Measurements from ENCODE around the gene CEND1. TPM values are rescaled to one million over a fixed set of nuclear protein-coding genes. Genes with fewer than 3 reads are reported as not detected.
A peak's percentile ranks its signal among the peaks of the same experiment; 100 is the strongest.

CEND1 gene
- 1 to 10 TPM in 1 of 2 experiments, under 1 TPM in 1; 0.68 to 1.1 TPM for total RNA-seq

DNA sequence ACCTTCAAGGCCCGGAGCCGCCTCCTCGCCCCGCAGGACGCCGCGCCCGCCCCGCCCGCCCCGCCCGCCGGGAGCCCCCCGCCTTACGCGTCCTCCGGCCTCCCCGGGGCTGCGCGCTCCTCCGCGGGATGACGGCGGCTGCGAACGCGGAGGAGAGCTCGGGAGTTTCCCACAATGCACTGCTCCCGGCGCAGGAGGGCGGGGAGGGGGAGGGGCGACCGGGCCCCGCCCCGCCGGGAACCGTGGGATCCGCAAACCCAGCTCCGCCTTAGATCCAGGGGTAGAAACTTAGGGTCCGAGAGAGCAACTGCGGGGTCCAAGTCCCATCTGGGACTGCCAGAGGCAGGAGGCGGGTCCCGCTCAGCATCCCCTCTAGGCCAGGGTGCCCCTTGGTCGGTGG is at the start of gene CEND1:
Gene CEND1, minus strand, starts transcription at position 148 of the 400 bp plus-strand sequence. CDS start 1,514 bp downstream, outside the sequence.
- no peak within 1 kb of the TSS for H3K27ac Mint-ChIP-seq
- ChIA-PET POLR2A (interaction anchor here (0.9 to 1.4 kb wide), 5 partner anchors 12 to 41 kb away, joined by 3 to 5 read pairs (median 4); partner anchors contain the start of gene GATD1), CTCF (no interaction called here)
- H3K27me3 Mint-ChIP-seq: no peaks in the 10 kb centered on the region
- H3K36me3 Mint-ChIP-seq: peaks cover 15% of the 10 kb centered on the region
- peak within 1 kb of the TSS; percentile 46 for H3K4me3 Mint-ChIP-seq
- H3K4me1 Mint-ChIP-seq (ENCODE audit: low read depth): peaks cover 2% of the 10 kb centered on the region
- DNase-seq: peak; percentile 67
- intact Hi-C loops (cut with micrococcal nuclease): loop anchor here (10.0 kb wide), 1 partner anchor 375 kb away; the partner anchor contains the start of gene SIGIRR
- no peaks in the 10 kb centered on the region for H3K9me3 Mint-ChIP-seq

DNA sequence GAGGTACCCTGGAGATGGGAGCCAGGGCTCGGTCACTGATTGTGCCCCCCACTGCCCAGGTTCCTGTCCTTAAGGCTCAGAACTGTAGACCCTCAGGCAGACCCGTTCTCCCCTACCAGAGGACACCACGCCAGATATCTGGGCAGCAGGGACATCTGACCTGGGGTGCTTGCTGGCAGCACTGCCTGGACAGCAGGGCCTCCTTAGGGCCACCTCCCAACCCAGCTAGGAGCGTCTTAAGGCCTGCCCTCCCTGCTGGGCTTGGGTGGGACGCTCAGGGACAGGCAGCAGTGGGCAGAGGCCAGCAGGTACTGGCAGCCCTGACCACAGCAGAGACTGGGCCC is 49.4 kb upstream of the CEND1 start:
- Mint-ChIP-seq H3K4me3 (no peak overlapping the region), H3K27me3 (peaks cover 4% of the 10 kb centered on the region), H3K4me1 (ENCODE audit: low read depth) (peaks cover 24% of the 10 kb centered on the region), H3K9me3 (no peaks in the 10 kb centered on the region), H3K36me3 (peaks cover 5% of the 10 kb centered on the region), H3K27ac (no peak overlapping the region)
- POLR2A ChIA-PET: no interaction called here
- intact Hi-C loops (cut with micrococcal nuclease): no loop called here
- no peak for DNase-seq
- CTCF ChIA-PET: interaction anchor here (1.4 kb wide), 1 partner anchor 9 kb away, joined by 4 read pairs; no protein-coding TSS in a partner anchor

DNA sequence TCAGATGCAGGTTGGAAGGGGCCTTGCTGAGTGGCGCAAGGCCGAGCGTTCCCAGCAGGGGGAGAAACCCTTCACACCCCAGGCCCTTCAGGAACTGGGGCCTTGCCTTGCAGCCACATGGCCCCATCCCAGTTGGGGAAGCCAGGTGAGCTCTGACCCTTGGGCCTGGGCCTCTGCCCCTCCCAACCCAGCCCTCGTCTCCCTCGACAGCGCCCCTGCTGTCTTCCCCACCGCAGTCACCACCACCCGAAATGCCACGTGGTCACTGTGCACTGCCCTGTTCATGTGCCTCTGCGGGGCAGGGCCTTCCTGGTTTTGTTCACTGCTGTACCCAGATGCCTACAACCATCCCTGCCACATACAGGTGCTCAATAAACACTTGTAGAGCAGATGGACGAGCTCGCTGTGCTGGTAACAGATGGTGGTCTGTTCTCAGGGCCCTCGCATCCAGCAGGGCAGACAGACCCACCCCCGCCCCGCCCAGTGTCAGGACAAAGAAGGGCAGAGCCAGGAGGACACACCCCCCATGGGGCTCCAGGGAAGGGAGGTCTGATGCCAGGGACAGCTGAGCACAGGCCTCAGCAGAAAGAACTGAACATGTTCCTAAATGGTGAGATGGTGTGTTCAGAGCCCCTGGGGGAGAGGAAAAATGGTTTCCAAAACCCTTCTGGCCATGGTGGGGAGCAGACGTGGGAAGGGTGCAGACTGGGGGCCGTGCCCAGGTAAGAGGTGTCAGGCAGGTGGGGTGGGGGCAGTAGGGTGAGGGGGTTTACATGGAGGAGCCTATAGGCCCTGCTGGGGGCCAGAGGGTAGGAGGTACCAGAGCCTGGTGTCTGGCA is 48.8 kb upstream of the CEND1 start:
- Mint-ChIP-seq H3K4me1 (ENCODE audit: low read depth) (peaks cover 27% of the 10 kb centered on the region), H3K36me3 (peaks cover 5% of the 10 kb centered on the region), H3K9me3 (no peaks in the 10 kb centered on the region), H3K27me3 (peaks cover under 1% of the 10 kb centered on the region), H3K27ac (no peak overlapping the region), H3K4me3 (no peak overlapping the region)
- intact Hi-C loops (cut with micrococcal nuclease): no loop called here
- DNase-seq: no peak
- POLR2A ChIA-PET: no interaction called here
- CTCF ChIA-PET: interaction anchor here (1.4 kb wide), 1 partner anchor 10 kb away, joined by 4 read pairs; no protein-coding TSS in a partner anchor

DNA sequence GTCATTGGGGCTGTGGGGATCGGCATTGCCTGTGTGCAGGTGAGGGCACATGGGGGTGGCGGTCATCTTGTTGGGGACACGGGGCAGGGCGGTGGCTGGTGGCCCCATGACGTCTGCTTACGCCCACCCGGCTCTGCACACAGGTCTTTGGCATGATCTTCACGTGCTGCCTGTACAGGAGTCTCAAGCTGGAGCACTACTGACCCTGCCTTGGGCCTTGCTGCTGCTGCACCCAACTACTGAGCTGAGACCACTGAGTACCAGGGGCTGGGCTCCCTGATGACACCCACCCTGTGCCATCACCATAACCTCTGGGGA is 48.1 kb upstream of the CEND1 start:
- Mint-ChIP-seq H3K4me1 (ENCODE audit: low read depth) (peaks cover 23% of the 10 kb centered on the region), H3K27ac (no peak overlapping the region), H3K9me3 (no peaks in the 10 kb centered on the region), H3K4me3 (no peak overlapping the region), H3K27me3 (no peaks in the 10 kb centered on the region), H3K36me3 (peaks cover 5% of the 10 kb centered on the region)
- ChIA-PET CTCF (interaction anchor here (1.4 kb wide), 1 partner anchor 10 kb away, joined by 4 read pairs; no protein-coding TSS in a partner anchor), POLR2A (no interaction called here)
- intact Hi-C loops (cut with micrococcal nuclease): no loop called here
- DNase-seq: no peak

DNA sequence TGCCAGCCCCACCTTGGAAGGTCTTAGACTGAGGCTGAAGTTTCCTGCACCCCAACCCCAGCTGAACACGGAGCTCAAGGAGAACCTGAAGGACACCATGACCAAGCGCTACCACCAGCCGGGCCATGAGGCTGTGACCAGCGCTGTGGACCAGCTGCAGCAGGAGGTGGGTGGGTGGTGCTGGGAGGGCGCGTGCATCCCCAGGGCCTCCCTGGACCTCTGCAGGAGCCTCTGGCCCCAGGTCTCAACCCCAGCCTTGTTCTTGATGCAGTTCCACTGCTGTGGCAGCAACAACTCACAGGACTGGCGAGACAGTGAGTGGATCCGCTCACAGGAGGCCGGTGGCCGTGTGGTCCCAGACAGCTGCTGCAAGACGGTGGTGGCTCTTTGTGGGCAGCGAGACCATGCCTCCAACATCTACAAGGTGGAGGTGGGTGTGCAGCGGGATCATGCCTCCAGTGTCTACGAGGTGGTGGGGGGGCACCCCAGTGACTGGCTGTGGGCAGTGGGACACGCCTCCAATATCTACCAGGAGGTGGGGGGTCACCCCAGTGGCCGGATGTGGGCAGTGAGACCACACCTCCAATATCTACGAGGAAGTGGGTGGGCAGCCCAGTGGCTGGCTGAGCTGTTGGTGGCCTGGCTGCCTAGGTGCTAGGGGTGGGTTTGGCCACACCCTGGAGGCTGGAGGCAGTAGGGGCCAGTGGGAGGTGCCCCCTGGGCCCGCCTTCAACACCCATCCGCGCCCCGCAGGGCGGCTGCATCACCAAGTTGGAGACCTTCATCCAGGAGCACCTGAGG is 47.5 kb upstream of the CEND1 start:
- CTCF ChIA-PET: no interaction called here
- H3K27ac Mint-ChIP-seq: no peak overlapping the region
- no peaks in the 10 kb centered on the region for H3K9me3 Mint-ChIP-seq
- H3K36me3 Mint-ChIP-seq: peaks cover 5% of the 10 kb centered on the region
- intact Hi-C loops (cut with micrococcal nuclease): no loop called here
- POLR2A ChIA-PET: interaction anchor here (1.5 kb wide), 1 partner anchor 11 kb away, joined by 4 read pairs; no protein-coding TSS in a partner anchor
- no peaks in the 10 kb centered on the region for H3K27me3 Mint-ChIP-seq
- no peak for DNase-seq
- H3K4me1 Mint-ChIP-seq (ENCODE audit: low read depth): peaks cover 23% of the 10 kb centered on the region
- no peak overlapping the region for H3K4me3 Mint-ChIP-seq

DNA sequence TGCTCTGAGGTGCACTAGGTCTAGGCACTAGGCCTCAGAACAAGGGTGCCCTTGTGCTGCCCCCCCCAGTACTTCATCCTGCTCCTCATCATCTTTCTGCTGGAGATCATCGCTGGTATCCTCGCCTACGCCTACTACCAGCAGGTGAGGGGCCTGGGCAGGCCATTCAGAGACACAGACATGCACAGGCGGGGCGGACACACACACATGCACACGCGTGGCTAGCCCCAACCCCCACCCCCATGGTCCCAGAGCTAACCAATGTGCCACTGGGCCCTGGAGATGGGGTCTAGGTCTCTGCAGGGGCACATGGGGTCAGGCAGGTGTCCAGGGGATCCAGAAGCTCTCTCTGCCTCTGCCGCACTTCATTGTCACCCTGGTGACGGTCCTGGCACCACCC is 46.8 kb upstream of the CEND1 start:
- Mint-ChIP-seq H3K27me3 (peaks cover 5% of the 10 kb centered on the region), H3K36me3 (peaks cover 5% of the 10 kb centered on the region), H3K9me3 (no peaks in the 10 kb centered on the region), H3K27ac (no peak overlapping the region), H3K4me1 (ENCODE audit: low read depth) (peaks cover 25% of the 10 kb centered on the region), H3K4me3 (no peak overlapping the region)
- POLR2A ChIA-PET: interaction anchor here (1.5 kb wide), 1 partner anchor 10 kb away, joined by 4 read pairs; no protein-coding TSS in a partner anchor
- CTCF ChIA-PET: no interaction called here
- intact Hi-C loops (cut with micrococcal nuclease): no loop called here
- no peak for DNase-seq

DNA sequence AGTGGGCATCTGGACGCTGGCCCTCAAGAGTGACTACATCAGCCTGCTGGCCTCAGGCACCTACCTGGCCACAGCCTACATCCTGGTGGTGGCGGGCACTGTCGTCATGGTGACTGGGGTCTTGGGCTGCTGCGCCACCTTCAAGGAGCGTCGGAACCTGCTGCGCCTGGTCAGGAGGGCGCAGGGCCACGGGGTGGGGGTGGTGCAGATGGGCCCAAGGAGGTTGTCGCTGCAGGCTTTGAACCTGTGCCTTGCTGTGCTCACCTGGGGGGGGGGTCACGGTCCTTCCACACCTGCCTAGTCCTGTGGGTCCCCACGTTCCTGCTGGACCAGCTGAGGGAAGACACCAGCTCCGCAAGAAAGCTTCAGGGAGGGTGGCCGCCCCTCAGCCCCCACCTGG is 46.4 kb upstream of the CEND1 start:
- H3K36me3 Mint-ChIP-seq: peaks cover 5% of the 10 kb centered on the region
- H3K27me3 Mint-ChIP-seq: peaks cover 8% of the 10 kb centered on the region
- no peak overlapping the region for H3K4me3 Mint-ChIP-seq
- H3K9me3 Mint-ChIP-seq: no peaks in the 10 kb centered on the region
- intact Hi-C loops (cut with micrococcal nuclease): no loop called here
- no peak for DNase-seq
- POLR2A ChIA-PET: interaction anchor here (1.5 kb wide), 1 partner anchor 10 kb away, joined by 4 read pairs; no protein-coding TSS in a partner anchor
- no peak overlapping the region for H3K27ac Mint-ChIP-seq
- H3K4me1 Mint-ChIP-seq (ENCODE audit: low read depth): peaks cover 27% of the 10 kb centered on the region
- CTCF ChIA-PET: no interaction called here

DNA sequence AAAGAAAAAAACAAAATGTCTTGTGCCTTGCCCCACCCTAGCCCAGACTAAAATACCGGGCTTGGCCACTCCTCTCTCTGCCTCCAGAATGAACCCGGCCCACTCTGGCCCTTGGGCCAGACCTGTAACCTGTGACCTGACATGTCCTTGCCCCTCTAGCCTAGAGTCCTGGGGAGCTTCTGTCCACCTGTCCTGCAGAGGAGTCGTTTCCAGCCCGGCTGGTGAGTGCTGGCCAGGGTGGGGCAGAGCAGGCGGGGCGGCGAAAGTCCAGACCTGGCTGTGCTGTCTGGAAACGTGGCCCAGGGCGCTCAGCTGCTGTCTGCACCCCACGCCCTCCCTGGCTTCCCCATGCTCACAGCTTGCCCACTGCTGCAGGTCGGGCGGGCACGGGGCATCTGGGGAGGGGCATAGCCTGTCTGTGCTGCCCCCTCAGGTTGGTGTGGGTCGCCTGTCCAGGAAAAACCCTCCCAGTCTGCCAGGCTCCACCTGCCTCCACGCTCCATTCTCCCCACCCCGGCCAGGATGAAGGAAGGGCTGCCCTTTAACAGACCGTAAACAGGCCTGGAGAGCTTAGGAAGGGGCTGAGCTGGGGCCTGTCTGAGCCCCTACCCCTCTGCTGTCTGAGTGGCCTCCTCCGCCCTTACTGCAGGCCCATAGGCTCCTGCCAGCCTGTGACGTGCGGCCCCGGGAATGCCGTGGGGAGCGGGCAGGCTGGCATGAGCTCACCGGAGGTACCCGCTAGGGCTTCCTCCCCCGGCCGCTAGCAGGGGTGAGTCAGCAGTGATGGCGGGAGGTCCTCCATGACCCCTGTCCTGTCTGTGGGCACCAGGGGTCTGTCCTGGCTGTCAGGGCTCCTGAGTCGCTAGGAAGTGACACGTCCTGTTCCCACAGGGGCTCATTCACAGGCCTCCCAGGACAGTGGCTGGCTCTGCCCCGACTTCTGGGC is 44.8 kb upstream of the CEND1 start:
- POLR2A ChIA-PET: interaction anchor here (2.2 kb wide), 1 partner anchor 8 kb away, joined by 12 read pairs; the partner anchor contains the start of genes POLR2L and TSPAN4
- Mint-ChIP-seq H3K27ac (no peak overlapping the region), H3K36me3 (peaks cover 2% of the 10 kb centered on the region), H3K4me3 (no peak overlapping the region), H3K27me3 (peaks cover 14% of the 10 kb centered on the region), H3K4me1 (ENCODE audit: low read depth) (peaks cover 18% of the 10 kb centered on the region), H3K9me3 (no peaks in the 10 kb centered on the region)
- CTCF ChIA-PET: interaction anchor here (0.5 kb wide), 1 partner anchor 554 kb away, joined by 3 read pairs; no protein-coding TSS in a partner anchor
- intact Hi-C loops (cut with micrococcal nuclease): no loop called here
- no peak for DNase-seq

DNA sequence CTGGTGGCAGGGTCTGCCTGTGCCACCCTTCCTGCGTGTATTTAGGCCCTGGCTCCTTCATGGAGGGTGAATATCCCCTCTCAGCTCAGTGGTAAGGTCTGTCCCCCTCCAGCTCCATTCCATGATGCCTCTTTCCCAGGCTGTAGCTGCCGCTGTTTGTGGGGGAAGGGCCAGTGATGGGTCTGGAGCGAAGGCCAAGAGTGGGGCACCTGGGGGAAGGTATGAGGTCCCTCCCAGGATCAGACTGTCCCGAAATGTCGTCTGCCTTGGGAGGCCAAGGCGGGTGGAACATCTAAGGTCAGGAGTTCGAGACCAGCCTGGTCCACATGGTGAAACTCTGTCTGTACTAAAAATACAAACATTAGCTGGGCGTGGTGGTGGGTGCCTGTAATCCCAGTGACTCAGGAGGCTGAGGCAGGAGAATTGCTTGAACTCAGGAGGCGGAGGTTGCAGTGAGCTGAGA is 44.0 kb upstream of the CEND1 start:
- peaks cover 1% of the 10 kb centered on the region for H3K36me3 Mint-ChIP-seq
- CTCF ChIA-PET: no interaction called here
- H3K27ac Mint-ChIP-seq: no peak overlapping the region
- H3K9me3 Mint-ChIP-seq: no peaks in the 10 kb centered on the region
- no peak for DNase-seq
- peaks cover 21% of the 10 kb centered on the region for H3K27me3 Mint-ChIP-seq
- peaks cover 22% of the 10 kb centered on the region for H3K4me1 Mint-ChIP-seq (ENCODE audit: low read depth)
- peak overlapping the region; percentile 65 for H3K4me3 Mint-ChIP-seq
- POLR2A ChIA-PET: interaction anchor here (1.7 to 2.2 kb wide), 2 partner anchors 9 to 14 kb away, joined by 7 to 12 read pairs; partner anchors contain the start of genes PNPLA2, POLR2L and TSPAN4
- intact Hi-C loops (cut with micrococcal nuclease): no loop called here

DNA sequence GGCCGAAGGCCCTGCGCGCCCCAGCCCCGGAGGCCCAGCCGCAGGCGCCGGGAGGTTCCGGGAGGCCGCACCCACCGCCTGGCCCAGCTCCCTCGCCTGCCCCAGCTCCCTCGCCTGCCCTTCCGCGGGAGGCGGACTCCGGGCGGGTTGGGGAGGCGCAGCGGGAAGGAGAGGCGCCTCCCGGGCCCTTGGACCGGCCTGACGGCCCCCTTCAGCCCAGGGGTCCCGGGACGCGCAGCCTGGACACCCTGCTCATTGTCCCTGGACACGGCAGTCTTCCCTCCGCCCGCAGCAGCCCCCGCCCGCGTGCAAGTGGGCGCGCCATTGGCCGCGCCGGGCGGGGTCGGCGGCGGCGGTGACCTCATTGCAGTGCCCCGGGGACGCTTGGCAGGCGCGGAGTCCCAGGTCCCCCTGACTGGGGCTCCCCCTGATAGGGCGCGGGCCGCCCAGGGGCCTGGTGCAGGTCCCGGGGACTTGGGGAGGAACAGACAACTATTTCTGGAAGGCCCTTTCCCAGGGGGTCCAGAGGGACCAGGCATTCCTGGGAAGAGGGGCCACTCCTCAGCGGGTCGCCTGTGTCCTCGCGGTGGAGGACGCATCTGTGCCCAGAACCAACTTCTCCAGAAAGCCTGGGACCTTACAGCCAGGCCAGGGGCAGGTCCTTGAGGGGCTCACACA is 43.4 kb upstream of the CEND1 start:
- intact Hi-C loops (cut with micrococcal nuclease): no loop called here
- Mint-ChIP-seq H3K4me1 (ENCODE audit: low read depth) (peaks cover 24% of the 10 kb centered on the region), H3K4me3 (peak overlapping the region; percentile 65), H3K36me3 (no peaks in the 10 kb centered on the region), H3K9me3 (no peaks in the 10 kb centered on the region), H3K27me3 (peaks cover 26% of the 10 kb centered on the region), H3K27ac (no peak overlapping the region)
- DNase-seq: peak; percentile 50
- CTCF ChIA-PET: interaction anchor here (1.2 kb wide), 2 partner anchors 10 to 14 kb away, joined by 3 to 5 read pairs; partner anchors contain the start of genes POLR2L and TSPAN4
- POLR2A ChIA-PET: interaction anchor here (1.7 to 2.2 kb wide), 2 partner anchors 10 to 14 kb away, joined by 7 to 12 read pairs; partner anchors contain the start of genes PNPLA2, POLR2L and TSPAN4

Data from activated CD4-positive, alpha-beta memory T cell treated with anti-CD3 and anti-CD28 coated beads for 36 hours (primary cell).